Stimulated activated CD8-positive, alpha-beta memory T cell treated with anti-CD3 and anti-CD28 coated beads, Interleukin-7, amount 100 ng/mL, for 24 hours (primary cell): ENCODE data around the gene GRAMD1B.

ENCODE experiments used
- DNase-seq: peaks from one replicate; pipeline ENCODE4 v3.0.0-alpha.2; 2020; ENCODE audit warnings: low read depth

The GRAMD1B gene

DNA sequence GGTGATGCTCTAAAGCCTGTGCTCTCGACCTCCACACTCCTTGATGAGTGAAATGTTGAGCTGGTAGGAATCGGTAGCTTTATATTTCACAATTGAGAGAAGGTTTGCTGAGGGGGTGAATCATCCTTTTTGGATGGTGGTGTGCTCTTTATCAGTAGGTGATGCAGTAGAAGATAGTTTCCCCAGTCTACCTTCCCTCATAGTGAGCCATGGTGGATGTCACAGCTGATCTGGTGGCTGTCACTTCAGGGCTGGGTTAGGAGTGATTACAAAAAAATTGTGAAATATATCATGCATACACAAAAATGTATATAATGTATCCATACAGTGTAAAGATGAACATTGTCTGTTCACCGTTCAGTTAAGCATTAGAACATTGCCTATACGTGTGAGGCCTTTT, 105.3 kb downstream of the GRAMD1B start:
- no peak for DNase-seq

- no peak for DNase-seq
Observed at GRCh38 chr11:123536690-123537437, 106.8 kb downstream of the GRAMD1B start.

DNA sequence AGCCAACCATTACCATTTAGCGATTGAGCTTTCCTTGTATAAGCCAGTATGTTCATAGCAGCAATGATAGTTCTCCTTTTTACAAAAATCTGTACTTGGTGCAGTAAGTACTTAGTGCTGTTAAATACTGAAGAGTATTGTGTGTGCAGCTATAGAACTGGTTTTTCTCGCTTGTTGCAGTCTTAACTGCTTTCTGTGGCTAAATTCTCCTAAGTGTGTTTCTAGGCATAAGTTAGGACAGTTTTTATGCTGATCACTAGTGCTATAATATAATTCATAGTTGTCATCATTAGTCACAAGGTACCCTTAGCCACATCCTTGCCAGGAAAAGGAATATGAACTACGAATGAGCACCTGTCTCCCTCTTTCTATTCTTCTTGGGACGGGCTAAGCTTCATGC, 107.7 kb downstream of the GRAMD1B start:
- no peak for DNase-seq

DNA sequence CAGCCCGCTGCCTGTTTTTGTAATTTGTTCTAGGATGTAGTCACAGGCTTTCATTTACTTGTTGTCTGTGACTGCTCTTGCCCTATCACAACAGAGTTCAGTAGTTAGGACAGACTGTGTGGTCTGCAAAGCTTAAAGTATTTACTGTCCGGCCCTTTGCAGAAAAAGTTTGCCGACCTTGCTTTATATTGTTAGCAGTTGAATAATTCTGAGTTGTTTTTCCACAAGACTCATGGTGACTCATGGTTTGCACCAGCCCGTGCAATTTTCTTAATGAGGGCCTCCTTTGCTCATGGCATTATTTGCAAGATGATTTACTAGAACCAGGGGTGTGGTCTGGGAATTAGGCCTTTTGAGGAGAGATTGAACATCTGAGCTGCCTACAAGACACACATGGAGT, 113.7 kb downstream of the GRAMD1B start:
- no peak for DNase-seq

- no peak for DNase-seq
Observed at GRCh38 chr11:123544631-123545375, 114.7 kb downstream of the GRAMD1B start.

GRCh38 chr11:123545726-123546270, 115.7 kb downstream of the GRAMD1B start:
- DNase-seq = no peak

- no peak for DNase-seq
Observed at GRCh38 chr11:123546515-123546914, 116.4 kb downstream of the GRAMD1B start.

- no peak for DNase-seq
Observed at GRCh38 chr11:123547180-123547579, 117.1 kb downstream of the GRAMD1B start.

- DNase-seq = no peak
Observed at GRCh38 chr11:123548774-123549173, 118.7 kb downstream of the GRAMD1B start.

DNA sequence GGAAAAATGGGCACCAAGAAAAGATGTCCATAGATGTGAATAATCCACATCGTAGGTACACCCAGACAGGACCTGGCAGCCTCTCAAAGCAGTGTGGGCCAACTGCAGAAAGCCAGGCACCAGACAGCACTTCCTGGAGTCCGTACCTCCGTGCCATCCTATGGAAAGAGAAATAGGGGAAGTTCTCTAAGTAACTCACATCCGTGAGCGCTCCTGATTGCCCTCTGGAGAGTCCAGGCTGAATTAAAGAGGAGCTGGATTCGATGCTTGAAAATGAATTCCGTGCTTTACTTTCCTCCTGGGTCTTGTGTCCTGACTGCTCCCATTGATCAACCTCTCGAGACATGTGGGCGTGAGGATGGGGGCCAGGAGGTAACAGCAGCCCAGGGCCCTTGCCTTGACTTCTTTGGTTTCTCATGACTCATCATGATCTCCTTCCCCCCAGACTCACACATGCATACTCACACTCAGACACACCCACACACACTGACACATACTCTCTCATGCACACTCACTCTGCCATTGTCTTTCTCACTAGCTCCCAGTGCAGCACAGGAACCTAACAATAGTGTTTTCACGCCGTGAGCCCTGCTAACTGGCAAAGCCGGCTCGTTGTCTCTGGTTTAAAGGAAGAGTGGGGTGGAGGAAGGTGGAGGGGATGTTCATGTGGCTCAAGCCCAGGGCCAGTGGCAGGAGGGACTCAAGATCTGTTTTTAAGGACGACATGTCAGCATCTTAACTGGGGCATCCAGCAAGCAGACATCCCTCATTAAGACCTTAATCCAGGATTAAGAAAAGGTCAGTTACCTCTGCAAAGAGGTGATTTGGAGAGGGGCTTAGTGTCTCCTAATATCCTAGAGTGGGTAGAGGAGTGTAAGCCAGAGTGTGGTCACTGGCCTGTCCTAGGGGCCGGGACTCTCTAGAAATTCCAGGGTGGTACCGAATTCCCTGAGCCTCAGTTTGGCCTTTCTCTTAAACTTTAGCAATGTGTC, 120.2 kb downstream of the GRAMD1B start:
- DNase-seq = no peak

DNA sequence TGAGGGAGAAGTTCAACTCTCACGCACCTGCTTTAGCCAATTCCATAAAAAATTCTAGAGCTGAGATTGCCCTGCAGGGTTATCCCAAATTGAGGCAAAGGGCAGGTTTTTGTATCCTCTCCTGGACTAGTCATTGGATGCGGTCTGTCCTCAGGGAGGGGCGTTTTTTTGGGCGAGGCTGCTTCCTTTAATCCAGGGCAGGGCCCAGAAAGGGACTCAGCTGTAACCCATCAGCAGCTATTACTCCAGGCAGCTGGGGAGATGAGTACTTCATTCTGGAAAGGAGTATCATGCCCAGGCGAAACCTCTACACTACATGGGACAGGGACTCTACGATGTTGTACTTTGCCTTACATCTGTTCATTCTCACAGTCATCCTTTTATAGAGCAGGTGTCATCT, 121.0 kb downstream of the GRAMD1B start:
- DNase-seq = no peak

DNA sequence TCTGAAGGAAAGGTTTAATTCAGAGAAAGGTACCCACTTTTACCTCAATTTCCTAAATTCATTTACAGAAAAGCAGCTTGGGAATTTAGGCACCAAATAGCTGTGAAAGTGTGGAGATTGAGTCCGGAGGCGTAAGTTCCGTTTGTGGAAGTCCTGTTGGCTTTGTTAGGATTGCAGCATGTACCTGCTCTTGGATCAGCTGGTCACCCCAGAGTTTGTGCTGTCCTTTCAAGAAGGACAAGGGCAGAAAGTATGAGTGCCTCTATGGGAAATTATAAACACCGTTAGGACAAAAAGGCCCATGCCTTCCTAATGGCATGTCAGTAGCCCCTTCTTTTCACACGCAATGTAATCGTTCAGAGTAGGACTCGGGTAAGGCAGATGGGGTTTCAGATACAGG, 126.6 kb downstream of the GRAMD1B start:
- no peak for DNase-seq

DNA sequence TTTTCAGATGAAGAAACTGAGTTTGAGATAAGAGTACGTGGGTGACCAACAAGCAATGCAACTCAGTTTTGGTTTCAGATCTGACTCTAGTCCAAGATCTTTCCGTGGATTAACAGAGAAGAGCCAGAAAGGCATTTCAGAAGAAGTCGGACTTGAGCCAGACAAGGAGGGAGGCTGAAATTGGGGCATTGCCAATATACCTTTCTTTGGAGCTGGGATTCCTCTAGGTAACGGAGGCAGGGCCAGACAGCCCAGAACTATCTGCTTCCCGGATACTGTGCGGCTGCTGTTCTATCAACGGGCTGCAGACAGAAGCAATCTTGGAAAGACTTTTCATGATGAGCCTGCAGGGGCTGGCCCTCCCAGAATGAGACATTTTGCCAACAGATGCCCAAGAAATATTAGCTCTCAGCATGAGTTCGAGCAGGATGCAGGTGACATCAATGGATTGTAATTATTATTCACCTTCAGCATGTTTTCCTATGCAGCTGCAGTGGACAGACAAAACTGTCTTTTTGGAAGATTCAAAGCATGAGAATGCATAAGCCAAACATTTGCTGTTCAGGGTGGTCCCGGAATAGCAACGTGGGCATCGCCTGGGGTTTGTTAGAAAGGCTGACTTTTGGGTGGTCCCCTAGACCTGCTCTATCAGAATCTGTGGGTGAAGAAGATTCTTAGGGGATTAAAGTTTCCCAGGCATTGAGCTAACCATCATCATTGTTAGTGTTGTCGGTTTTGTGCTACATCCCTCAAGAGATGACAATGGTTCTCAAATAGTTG, 128.7 kb downstream of the GRAMD1B start:
- no peak for DNase-seq

DNA sequence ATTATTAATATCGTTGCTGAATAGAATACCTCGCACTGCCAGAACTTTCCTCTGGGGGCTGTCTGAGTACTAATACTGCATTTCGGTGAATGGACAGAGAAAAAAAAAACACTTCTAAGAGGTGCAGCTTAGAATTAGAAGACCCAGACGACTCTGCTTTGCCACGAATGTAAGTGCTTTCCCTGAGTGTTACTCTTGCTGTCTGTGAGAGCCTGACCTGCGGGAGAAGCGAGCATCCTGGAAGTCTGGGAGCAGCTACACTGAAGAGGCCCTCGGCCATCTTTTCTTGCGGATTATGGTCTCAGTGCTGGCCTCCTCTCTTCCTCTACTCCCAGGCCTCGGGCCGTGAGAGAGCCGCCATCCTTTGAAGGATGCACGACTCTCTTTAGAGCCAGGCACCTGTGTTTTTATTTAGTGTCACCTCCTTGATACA, 129.5 kb downstream of the GRAMD1B start:
- DNase-seq = no peak

DNA sequence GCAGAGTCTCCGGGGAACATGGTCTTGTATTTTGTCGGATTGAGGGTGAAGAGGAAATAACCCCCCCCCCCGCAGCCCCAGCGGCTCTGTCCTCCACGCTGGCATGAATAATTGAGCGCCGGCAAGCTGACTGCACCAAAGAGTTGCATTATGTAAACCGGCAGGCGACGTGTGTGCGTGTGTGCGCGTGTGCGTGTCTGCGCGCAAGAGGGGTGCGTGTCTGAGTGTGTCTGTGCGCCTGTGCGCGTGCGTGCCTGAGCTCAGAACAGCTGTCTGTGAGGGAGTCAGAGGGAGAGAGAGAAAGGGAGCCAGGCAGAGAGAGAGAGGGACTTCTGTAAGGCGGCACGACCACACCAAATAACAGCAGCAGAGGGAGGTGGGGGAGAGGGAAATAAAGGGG, 129.9 kb downstream of the GRAMD1B start:
- no peak for DNase-seq

- no peak for DNase-seq
Observed at GRCh38 chr11:123561431-123561800, 131.3 kb downstream of the GRAMD1B start.

DNA sequence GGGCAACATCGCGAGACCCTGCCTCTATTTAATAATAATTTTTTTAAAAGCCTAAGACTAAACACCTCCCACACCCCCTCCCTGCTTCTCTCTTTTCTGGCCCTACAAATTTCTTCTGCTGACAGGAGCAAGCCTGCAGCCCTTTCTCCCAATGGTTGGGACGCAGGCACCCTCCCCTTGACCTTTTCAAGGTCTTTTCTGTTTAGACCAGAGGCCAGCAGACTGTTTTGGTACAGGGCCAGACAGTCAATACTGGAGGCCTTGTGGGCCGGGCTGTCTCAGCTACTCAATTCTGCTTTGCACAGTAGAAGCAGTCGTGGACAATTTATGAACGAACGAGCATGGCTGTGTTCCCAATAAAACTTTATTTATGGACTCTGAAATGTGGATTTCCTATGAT, 132.1 kb downstream of the GRAMD1B start:
- DNase-seq = no peak

DNA sequence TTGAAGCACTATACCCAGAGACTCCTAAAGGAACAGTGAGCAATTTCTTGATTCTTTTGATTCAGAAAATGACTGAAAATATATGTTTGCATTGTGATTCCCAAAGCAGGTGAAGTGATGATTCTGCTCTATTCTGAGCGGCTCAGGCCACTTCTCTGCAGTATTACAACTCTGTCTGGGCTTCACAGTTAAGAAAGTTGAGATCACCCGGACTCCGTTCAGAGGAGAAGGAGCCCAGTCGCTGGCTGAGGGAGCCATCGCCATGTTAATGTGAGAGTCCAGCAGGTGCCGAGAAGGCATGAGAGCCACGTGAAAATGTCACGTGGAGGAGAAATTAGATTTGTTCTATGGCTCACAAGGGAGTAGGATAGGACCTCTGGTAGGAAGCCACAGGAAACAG, 132.8 kb downstream of the GRAMD1B start:
- no peak for DNase-seq

DNA sequence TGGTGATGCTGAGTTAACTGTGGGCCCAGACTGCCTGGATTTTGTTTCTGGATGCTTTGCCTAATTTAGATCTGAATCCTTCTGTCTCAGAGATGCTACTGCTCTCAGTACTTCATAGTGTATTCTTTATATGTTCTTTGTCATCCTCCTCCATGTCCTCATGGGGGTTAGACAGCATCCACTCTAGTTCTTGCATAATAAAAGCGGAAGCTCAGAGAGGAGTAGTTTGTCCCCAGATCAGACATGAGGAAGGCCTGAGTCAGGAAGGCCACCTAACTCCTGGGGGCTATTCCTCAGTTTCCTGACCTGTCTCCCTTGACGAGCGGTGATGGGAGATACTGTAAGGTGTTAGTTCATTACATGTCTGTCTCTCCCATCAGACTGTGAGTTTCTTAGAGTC, 134.2 kb downstream of the GRAMD1B start:
- no peak for DNase-seq

DNA sequence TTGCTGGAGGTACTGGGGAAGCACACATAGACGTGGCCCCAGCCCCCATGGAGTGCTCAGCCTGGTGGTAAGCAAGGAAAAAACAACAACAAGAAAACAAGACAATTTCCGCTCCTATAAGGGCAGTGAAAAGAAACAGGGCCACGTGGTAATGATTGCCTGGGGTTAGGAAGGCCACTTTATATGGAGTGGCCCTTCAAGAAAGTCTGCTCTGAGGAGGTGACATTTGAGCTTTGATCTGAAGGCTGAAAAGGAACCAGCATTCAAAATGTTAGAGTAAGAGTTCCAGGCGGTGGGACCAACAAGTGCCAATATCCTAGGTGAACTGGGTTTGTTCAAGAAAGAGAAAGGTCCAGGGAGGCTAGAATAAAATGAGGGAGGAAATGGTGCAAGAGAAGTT, 136.8 kb downstream of the GRAMD1B start:
- no peak for DNase-seq

DNA sequence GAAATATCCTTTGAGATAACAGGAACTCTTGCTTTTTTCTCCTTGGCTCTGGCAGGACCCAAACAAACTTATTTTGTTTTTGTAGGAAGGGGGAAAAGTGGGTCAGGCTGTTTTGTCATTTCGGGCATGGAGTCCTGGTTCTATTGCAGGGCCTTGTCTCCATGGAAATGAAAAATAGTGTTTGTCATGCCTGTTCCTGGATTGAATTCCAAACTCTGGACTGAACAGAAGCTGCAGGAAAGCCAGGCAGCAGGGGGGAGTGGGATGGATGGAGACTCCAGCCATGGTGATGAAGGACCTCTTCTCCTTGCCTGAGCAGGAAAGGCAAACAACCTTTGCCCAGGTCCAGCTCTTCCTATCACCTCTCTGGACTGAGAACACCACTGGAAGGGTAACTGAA, 137.4 kb downstream of the GRAMD1B start:
- no peak for DNase-seq
